HEK293 (cell line): ENCODE measurements around the gene ARMC2.

Experiments used
- GLI4 ChIP-seq: fragments of 450-650 bp; formaldehyde crosslinking; IDR thresholded peaks from 2 replicates; pipeline ENCODE4 v1.5.1; 2016; ENCODE audit warnings: missing biosample characterization, missing genetic modification characterization
- GLIS2 ChIP-seq: fragments of 450-650 bp; formaldehyde crosslinking; IDR thresholded peaks from 2 replicates; pipeline ENCODE4 v1.5.1; 2016; ENCODE audit warnings: missing biosample characterization, missing genetic modification characterization
- HOXA7 ChIP-seq: sonication (generic); formaldehyde crosslinking; IDR thresholded peaks from 2 replicates; pipeline ENCODE4 v1.8.1; 2022; ENCODE audit warnings: missing genetic modification reagents, borderline replicate concordance
- KLF1 ChIP-seq: fragments of 450-650 bp; formaldehyde crosslinking; IDR thresholded peaks from 2 replicates; pipeline ENCODE4 v1.5.1; 2016; ENCODE audit warnings: missing biosample characterization, missing genetic modification characterization
- KLF7 ChIP-seq: fragments of 450-650 bp; formaldehyde crosslinking; IDR thresholded peaks from 2 replicates; pipeline ENCODE4 v1.5.1; 2016; ENCODE audit warnings: missing biosample characterization, missing genetic modification characterization, borderline replicate concordance
- MEIS1 ChIP-seq: sonication (generic); formaldehyde crosslinking; IDR thresholded peaks from 2 replicates; pipeline ENCODE4 v1.8.1; 2022; ENCODE audit warnings: missing genetic modification reagents, mild to moderate bottlenecking, borderline replicate concordance
- SP3 ChIP-seq: fragments of 450-650 bp; formaldehyde crosslinking; IDR thresholded peaks from 2 replicates; pipeline ENCODE4 v1.5.1; 2016; ENCODE audit warnings: missing biosample characterization, missing genetic modification characterization
- YY1 ChIP-seq: fragments of 450-650 bp; formaldehyde crosslinking; IDR thresholded peaks from 2 replicates; pipeline ENCODE4 v1.5.1; 2018; ENCODE audit warnings: missing biosample characterization, missing genetic modification characterization
- ZFP41 ChIP-seq: fragments of 450-650 bp; formaldehyde crosslinking; IDR thresholded peaks from 2 replicates; pipeline ENCODE4 v1.5.1; 2016; ENCODE audit warnings: missing biosample characterization, missing genetic modification characterization, borderline replicate concordance
- ZNF121 ChIP-seq: fragments of 450-650 bp; formaldehyde crosslinking; IDR thresholded peaks from 2 replicates; pipeline ENCODE4 v1.5.1; 2016; ENCODE audit warnings: missing biosample characterization, missing genetic modification characterization
- ZNF140 ChIP-seq: fragments of 450-650 bp; formaldehyde crosslinking; IDR thresholded peaks from 2 replicates; pipeline ENCODE4 v1.5.1; 2016; ENCODE audit warnings: missing biosample characterization, missing genetic modification characterization
- ZNF202 ChIP-seq: fragments of 450-650 bp; formaldehyde crosslinking; IDR thresholded peaks from 2 replicates; pipeline ENCODE4 v1.5.1; 2016; ENCODE audit warnings: missing biosample characterization, missing genetic modification characterization, borderline replicate concordance
- ZNF302 ChIP-seq: fragments of 450-650 bp; formaldehyde crosslinking; IDR thresholded peaks from 2 replicates; pipeline ENCODE4 v1.5.1; 2016; ENCODE audit warnings: missing biosample characterization, missing genetic modification characterization, low read depth
- ZNF37A ChIP-seq: fragments of 450-650 bp; IDR thresholded peaks from 2 replicates; pipeline ENCODE4 v1.5.1; 2018; ENCODE audit warnings: missing biosample characterization, missing genetic modification characterization
- ZNF391 ChIP-seq: fragments of 450-650 bp; formaldehyde crosslinking; IDR thresholded peaks from 2 replicates; pipeline ENCODE4 v1.5.1; 2016; ENCODE audit warnings: low read depth, missing biosample characterization, missing genetic modification characterization, borderline replicate concordance
- ZNF510 ChIP-seq: fragments of 450-650 bp; formaldehyde crosslinking; IDR thresholded peaks from 2 replicates; pipeline ENCODE4 v1.5.1; 2018; ENCODE audit warnings: mild to moderate bottlenecking, missing genetic modification characterization, missing biosample characterization; ENCODE audit not compliant: insufficient replicate concordance
- ZNF549 ChIP-seq: fragments of 450-650 bp; IDR thresholded peaks from 2 replicates; pipeline ENCODE4 v1.5.1; 2018; ENCODE audit warnings: missing biosample characterization, missing genetic modification characterization, mild to moderate bottlenecking, inconsistent platforms, moderate library complexity
- ZNF600 ChIP-seq: fragments of 450-650 bp; formaldehyde crosslinking; IDR thresholded peaks from 2 replicates; pipeline ENCODE4 v1.5.1; 2016; ENCODE audit warnings: missing biosample characterization, missing genetic modification characterization
- ZNF626 ChIP-seq: fragments of 450-650 bp; sonication (Bioruptor Pico); formaldehyde crosslinking; IDR thresholded peaks from 2 replicates; pipeline ENCODE4 v1.5.1; 2018; ENCODE audit warnings: missing biosample characterization, missing genetic modification characterization, inconsistent platforms
- ZNF660 ChIP-seq: fragments of 450-650 bp; IDR thresholded peaks from 2 replicates; pipeline ENCODE4 v1.5.1; 2018; ENCODE audit warnings: missing biosample characterization, mild to moderate bottlenecking, missing genetic modification characterization
- ZNF670 ChIP-seq: fragments of 450-650 bp; formaldehyde crosslinking; IDR thresholded peaks from 2 replicates; pipeline ENCODE4 v1.5.1; 2016; ENCODE audit warnings: missing biosample characterization, missing genetic modification characterization, low read depth
- TF ChIP-seq, protein P1 (sequence below): fragments of 450-650 bp; formaldehyde crosslinking; IDR thresholded peaks from 2 replicates; pipeline ENCODE4 v1.5.1; 2016; ENCODE audit warnings: missing biosample characterization, missing genetic modification characterization
- TF ChIP-seq, protein P2 (sequence below): fragments of 450-650 bp; formaldehyde crosslinking; IDR thresholded peaks from 2 replicates; pipeline ENCODE4 v1.5.1; 2017; ENCODE audit warnings: missing biosample characterization, missing genetic modification characterization
- TF ChIP-seq, protein P3 (sequence below): fragments of 450-650 bp; formaldehyde crosslinking; IDR thresholded peaks from 2 replicates; pipeline ENCODE4 v1.5.1; 2016; ENCODE audit warnings: missing biosample characterization, missing genetic modification characterization
- TF ChIP-seq, protein P4 (sequence below): fragments of 450-650 bp; formaldehyde crosslinking; IDR thresholded peaks from 2 replicates; pipeline ENCODE4 v1.5.1; 2016; ENCODE audit warnings: missing biosample characterization, missing genetic modification characterization
- TF ChIP-seq, protein P5 (sequence below): fragments of 450-650 bp; formaldehyde crosslinking; IDR thresholded peaks from 2 replicates; pipeline ENCODE4 v1.5.1; 2016; ENCODE audit warnings: missing biosample characterization, missing genetic modification characterization
- TF ChIP-seq, protein P6 (sequence below): fragments of 450-650 bp; formaldehyde crosslinking; IDR thresholded peaks from 2 replicates; pipeline ENCODE4 v1.5.1; 2016; ENCODE audit warnings: missing biosample characterization, missing genetic modification characterization
- TF ChIP-seq, protein P7 (sequence below): fragments of 450-650 bp; formaldehyde crosslinking; IDR thresholded peaks from 2 replicates; pipeline ENCODE4 v1.5.1; 2016; ENCODE audit warnings: missing biosample characterization, missing genetic modification characterization
- TF ChIP-seq, protein P8 (sequence below): IDR thresholded peaks from 2 replicates; pipeline ENCODE4 v1.6.1; 2011; ENCODE audit warnings: mild to moderate bottlenecking, low read depth, low read length, borderline replicate concordance

Gene ARMC2

DNA sequence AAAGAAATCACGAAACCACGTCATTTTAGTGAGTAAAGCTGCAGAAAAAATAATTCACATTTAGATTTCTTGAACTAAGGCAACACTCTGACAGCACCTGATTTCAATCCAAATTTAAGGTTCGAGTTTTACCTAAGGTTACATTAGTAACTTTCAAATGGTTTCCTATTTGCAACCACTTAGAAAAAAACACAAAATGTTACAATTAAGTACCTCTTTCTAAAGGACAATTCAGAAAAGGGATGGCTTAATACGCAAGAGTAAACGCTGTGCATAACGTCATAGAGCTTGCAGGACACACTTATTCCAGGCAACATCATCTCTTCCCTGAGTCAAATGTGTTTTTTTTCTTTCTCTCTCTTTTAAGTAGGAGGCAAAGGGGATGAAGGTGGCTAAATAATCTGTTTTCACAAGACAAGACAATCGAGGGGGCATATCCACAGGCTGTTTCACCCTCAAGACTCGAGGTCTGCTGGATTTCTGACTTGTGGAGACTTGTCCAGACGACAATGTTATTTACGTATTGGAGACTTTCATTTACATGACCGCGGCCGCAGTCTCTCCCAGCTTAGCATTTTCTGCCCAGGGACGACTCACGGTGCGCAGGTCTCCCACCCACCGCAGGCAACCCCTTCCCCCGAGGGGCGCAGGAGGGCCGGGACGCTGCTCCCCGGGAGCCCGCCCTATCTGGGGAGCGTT lies 160.5 kb downstream of the ARMC2 start (continued):
- TF ChIP-seq, protein P1, sequence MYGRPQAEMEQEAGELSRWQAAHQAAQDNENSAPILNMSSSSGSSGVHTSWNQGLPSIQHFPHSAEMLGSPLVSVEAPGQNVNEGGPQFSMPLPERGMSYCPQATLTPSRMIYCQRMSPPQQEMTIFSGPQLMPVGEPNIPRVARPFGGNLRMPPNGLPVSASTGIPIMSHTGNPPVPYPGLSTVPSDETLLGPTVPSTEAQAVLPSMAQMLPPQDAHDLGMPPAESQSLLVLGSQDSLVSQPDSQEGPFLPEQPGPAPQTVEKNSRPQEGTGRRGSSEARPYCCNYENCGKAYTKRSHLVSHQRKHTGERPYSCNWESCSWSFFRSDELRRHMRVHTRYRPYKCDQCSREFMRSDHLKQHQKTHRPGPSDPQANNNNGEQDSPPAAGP (tag by site-specific recombination), result peak; percentile 45; the same call in 1 of the 2 replicates
- no peak for TF ChIP-seq SP3
- TF ChIP-seq ZNF600, result peak; percentile 90
- TF ChIP-seq KLF1, result peak; percentile 17; the same call in 1 of the 2 replicates
- TF ChIP-seq, protein P2, sequence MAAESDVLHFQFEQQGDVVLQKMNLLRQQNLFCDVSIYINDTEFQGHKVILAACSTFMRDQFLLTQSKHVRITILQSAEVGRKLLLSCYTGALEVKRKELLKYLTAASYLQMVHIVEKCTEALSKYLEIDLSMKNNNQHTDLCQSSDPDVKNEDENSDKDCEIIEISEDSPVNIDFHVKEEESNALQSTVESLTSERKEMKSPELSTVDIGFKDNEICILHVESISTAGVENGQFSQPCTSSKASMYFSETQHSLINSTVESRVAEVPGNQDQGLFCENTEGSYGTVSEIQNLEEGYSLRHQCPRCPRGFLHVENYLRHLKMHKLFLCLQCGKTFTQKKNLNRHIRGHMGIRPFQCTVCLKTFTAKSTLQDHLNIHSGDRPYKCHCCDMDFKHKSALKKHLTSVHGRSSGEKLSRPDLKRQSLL (tag by site-specific recombination), result no peak
- TF ChIP-seq ZNF140 (tag by site-specific recombination), result no peak
- TF ChIP-seq, protein P3, sequence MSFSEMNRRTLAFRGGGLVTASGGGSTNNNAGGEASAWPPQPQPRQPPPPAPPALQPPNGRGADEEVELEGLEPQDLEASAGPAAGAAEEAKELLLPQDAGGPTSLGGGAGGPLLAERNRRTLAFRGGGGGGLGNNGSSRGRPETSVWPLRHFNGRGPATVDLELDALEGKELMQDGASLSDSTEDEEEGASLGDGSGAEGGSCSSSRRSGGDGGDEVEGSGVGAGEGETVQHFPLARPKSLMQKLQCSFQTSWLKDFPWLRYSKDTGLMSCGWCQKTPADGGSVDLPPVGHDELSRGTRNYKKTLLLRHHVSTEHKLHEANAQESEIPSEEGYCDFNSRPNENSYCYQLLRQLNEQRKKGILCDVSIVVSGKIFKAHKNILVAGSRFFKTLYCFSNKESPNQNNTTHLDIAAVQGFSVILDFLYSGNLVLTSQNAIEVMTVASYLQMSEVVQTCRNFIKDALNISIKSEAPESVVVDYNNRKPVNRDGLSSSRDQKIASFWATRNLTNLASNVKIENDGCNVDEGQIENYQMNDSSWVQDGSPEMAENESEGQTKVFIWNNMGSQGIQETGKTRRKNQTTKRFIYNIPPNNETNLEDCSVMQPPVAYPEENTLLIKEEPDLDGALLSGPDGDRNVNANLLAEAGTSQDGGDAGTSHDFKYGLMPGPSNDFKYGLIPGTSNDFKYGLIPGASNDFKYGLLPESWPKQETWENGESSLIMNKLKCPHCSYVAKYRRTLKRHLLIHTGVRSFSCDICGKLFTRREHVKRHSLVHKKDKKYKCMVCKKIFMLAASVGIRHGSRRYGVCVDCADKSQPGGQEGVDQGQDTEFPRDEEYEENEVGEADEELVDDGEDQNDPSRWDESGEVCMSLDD (tag by site-specific recombination), result 0 out of 2 replicates have a peak, but pooled peaks have one; percentile 50
- no peak for TF ChIP-seq KLF7
- TF ChIP-seq, protein P4, sequence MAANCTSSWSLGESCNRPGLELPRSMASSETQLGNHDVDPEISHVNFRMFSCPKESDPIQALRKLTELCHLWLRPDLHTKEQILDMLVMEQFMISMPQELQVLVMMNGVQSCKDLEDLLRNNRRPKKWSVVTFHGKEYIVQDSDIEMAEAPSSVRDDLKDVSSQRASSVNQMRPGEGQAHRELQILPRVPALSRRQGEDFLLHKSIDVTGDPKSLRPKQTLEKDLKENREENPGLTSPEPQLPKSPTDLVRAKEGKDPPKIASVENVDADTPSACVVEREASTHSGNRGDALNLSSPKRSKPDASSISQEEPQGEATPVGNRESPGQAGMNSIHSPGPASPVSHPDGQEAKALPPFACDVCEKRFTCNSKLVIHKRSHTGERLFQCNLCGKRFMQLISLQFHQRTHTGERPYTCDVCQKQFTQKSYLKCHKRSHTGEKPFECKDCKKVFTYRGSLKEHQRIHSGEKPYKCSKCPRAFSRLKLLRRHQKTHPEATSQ, result no peak
- no peak for TF ChIP-seq ZNF37A (tag by site-specific recombination)
- TF ChIP-seq GLIS2 (tag by site-specific recombination), result no peak; the same call in 1 of the 2 replicates
- no peak; the same call in 1 of the 2 replicates for TF ChIP-seq ZNF121 (tag by site-specific recombination)
- no peak for TF ChIP-seq ZNF626 (tag by site-specific recombination)
- TF ChIP-seq ZNF670 (tag by site-specific recombination), result no peak
- TF ChIP-seq ZFP41 (tag by site-specific recombination), result no peak
- TF ChIP-seq, protein P5, sequence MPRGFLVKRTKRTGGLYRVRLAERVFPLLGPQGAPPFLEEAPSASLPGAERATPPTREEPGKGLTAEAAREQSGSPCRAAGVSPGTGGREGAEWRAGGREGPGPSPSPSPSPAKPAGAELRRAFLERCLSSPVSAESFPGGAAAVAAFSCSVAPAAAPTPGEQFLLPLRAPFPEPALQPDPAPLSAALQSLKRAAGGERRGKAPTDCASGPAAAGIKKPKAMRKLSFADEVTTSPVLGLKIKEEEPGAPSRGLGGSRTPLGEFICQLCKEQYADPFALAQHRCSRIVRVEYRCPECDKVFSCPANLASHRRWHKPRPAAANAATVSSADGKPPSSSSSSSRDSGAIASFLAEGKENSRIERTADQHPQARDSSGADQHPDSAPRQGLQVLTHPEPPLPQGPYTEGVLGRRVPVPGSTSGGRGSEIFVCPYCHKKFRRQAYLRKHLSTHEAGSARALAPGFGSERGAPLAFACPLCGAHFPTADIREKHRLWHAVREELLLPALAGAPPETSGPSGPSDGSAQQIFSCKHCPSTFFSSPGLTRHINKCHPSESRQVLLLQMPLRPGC (tag by site-specific recombination), result peak; percentile 35; the same call in 1 of the 2 replicates
- TF ChIP-seq ZNF510 (tag by site-specific recombination), result no peak
- 0 out of 2 replicates have a peak, but pooled peaks have one; percentile 34 for TF ChIP-seq ZNF391 (tag by site-specific recombination)
- TF ChIP-seq ZNF549 (tag by site-specific recombination), result no peak
- no peak for TF ChIP-seq ZNF660 (tag by site-specific recombination)
- no peak for TF ChIP-seq GLI4 (tag by site-specific recombination)
- TF ChIP-seq, protein P6, sequence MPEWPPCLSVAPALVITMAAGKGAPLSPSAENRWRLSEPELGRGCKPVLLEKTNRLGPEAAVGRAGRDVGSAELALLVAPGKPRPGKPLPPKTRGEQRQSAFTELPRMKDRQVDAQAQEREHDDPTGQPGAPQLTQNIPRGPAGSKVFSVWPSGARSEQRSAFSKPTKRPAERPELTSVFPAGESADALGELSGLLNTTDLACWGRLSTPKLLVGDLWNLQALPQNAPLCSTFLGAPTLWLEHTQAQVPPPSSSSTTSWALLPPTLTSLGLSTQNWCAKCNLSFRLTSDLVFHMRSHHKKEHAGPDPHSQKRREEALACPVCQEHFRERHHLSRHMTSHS, result no peak
- TF ChIP-seq MEIS1 (CRISPR knock-in tag), result no peak
- no peak for TF ChIP-seq HOXA7 (CRISPR knock-in tag)
- no peak for TF ChIP-seq ZNF302 (tag by site-specific recombination)
- TF ChIP-seq ZNF202 (tag by site-specific recombination), result no peak
- TF ChIP-seq, protein P7, sequence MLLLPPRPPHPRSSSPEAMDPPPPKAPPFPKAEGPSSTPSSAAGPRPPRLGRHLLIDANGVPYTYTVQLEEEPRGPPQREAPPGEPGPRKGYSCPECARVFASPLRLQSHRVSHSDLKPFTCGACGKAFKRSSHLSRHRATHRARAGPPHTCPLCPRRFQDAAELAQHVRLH (tag by site-specific recombination), result 0 out of 2 replicates have a peak, but pooled peaks have one; percentile 10
- TF ChIP-seq YY1, result no peak
- TF ChIP-seq, protein P8, sequence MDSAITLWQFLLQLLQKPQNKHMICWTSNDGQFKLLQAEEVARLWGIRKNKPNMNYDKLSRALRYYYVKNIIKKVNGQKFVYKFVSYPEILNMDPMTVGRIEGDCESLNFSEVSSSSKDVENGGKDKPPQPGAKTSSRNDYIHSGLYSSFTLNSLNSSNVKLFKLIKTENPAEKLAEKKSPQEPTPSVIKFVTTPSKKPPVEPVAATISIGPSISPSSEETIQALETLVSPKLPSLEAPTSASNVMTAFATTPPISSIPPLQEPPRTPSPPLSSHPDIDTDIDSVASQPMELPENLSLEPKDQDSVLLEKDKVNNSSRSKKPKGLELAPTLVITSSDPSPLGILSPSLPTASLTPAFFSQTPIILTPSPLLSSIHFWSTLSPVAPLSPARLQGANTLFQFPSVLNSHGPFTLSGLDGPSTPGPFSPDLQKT, result no peak
